ENCODE results near the gene NOC4L. TPM values are rescaled to one million over a fixed set of nuclear protein-coding genes. Genes with fewer than 3 reads are reported as not detected.

NOC4L gene
- total and polyA plus RNA-seq, 2 experiments from 2014 or later, result 42.4 to 54.7 TPM

- no peak for TF ChIP-seq ZNF331 (CRISPR knock-in tag; IDR thresholded peaks at IDR 0.05; ENCODE audit: low read depth)
Measured at GRCh38 chr12:132164426-132164825, 20.2 kb downstream of the NOC4L start (continued).

- H3K27me3 Mint-ChIP-seq (ENCODE audit: insufficient read depth, low read depth, poor library complexity), result peaks cover 11% of the 10 kb centered on the region
- no peak overlapping the region for H3K4me3 Mint-ChIP-seq
- H3K4me1 ChIP-seq (ENCODE audit: insufficient read depth), result no peaks in the 10 kb centered on the region
- H3K9me3 Mint-ChIP-seq, result peaks cover 13% of the 10 kb centered on the region
- H3K4me3 ChIP-seq, result no peak overlapping the region
- H3K79me2 ChIP-seq (replicated peaks; ENCODE audit: insufficient read depth), result no peaks in the 10 kb centered on the region
- H3K27ac Mint-ChIP-seq, result no peak overlapping the region
- no peaks in the 10 kb centered on the region for H4K20me1 ChIP-seq (replicated peaks; ENCODE audit: insufficient read depth)
- no peaks in the 10 kb centered on the region for H3K9me2 ChIP-seq (ENCODE audit: insufficient read depth)
- H3K4me2 ChIP-seq, result no peak overlapping the region
- H2AFZ ChIP-seq, result no peak overlapping the region
- no peaks in the 10 kb centered on the region for H3K36me3 ChIP-seq (ENCODE audit: insufficient read depth)
- H3F3A ChIP-seq (replicated peaks; ENCODE audit: low read depth), result no peaks in the 10 kb centered on the region
- no peaks in the 10 kb centered on the region; the same call in 2 of the 3 replicates for H3K36me3 Mint-ChIP-seq (ENCODE audit: low read depth)
- no peaks in the 10 kb centered on the region for H3K27me3 ChIP-seq (ENCODE audit: insufficient read depth)
- no peak for ATAC-seq
- H3K27ac ChIP-seq (ENCODE audit: low read depth), result no peak overlapping the region
- DNase-seq (ENCODE audit: low spot score), result no peak
- no peaks in the 10 kb centered on the region for H3K4me1 Mint-ChIP-seq
- TF ChIP-seq, protein P1, sequence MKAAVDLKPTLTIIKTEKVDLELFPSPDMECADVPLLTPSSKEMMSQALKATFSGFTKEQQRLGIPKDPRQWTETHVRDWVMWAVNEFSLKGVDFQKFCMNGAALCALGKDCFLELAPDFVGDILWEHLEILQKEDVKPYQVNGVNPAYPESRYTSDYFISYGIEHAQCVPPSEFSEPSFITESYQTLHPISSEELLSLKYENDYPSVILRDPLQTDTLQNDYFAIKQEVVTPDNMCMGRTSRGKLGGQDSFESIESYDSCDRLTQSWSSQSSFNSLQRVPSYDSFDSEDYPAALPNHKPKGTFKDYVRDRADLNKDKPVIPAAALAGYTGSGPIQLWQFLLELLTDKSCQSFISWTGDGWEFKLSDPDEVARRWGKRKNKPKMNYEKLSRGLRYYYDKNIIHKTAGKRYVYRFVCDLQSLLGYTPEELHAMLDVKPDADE (IDR thresholded peaks at IDR 0.05), result no peak
- no peak for TF ChIP-seq ZNF331 (CRISPR knock-in tag; IDR thresholded peaks at IDR 0.05; ENCODE audit: low read depth)
- no peak for TF ChIP-seq EZH2phosphoT487 (IDR thresholded peaks at IDR 0.05; ENCODE audit: unreplicated experiment)
- TF ChIP-seq, protein P2, sequence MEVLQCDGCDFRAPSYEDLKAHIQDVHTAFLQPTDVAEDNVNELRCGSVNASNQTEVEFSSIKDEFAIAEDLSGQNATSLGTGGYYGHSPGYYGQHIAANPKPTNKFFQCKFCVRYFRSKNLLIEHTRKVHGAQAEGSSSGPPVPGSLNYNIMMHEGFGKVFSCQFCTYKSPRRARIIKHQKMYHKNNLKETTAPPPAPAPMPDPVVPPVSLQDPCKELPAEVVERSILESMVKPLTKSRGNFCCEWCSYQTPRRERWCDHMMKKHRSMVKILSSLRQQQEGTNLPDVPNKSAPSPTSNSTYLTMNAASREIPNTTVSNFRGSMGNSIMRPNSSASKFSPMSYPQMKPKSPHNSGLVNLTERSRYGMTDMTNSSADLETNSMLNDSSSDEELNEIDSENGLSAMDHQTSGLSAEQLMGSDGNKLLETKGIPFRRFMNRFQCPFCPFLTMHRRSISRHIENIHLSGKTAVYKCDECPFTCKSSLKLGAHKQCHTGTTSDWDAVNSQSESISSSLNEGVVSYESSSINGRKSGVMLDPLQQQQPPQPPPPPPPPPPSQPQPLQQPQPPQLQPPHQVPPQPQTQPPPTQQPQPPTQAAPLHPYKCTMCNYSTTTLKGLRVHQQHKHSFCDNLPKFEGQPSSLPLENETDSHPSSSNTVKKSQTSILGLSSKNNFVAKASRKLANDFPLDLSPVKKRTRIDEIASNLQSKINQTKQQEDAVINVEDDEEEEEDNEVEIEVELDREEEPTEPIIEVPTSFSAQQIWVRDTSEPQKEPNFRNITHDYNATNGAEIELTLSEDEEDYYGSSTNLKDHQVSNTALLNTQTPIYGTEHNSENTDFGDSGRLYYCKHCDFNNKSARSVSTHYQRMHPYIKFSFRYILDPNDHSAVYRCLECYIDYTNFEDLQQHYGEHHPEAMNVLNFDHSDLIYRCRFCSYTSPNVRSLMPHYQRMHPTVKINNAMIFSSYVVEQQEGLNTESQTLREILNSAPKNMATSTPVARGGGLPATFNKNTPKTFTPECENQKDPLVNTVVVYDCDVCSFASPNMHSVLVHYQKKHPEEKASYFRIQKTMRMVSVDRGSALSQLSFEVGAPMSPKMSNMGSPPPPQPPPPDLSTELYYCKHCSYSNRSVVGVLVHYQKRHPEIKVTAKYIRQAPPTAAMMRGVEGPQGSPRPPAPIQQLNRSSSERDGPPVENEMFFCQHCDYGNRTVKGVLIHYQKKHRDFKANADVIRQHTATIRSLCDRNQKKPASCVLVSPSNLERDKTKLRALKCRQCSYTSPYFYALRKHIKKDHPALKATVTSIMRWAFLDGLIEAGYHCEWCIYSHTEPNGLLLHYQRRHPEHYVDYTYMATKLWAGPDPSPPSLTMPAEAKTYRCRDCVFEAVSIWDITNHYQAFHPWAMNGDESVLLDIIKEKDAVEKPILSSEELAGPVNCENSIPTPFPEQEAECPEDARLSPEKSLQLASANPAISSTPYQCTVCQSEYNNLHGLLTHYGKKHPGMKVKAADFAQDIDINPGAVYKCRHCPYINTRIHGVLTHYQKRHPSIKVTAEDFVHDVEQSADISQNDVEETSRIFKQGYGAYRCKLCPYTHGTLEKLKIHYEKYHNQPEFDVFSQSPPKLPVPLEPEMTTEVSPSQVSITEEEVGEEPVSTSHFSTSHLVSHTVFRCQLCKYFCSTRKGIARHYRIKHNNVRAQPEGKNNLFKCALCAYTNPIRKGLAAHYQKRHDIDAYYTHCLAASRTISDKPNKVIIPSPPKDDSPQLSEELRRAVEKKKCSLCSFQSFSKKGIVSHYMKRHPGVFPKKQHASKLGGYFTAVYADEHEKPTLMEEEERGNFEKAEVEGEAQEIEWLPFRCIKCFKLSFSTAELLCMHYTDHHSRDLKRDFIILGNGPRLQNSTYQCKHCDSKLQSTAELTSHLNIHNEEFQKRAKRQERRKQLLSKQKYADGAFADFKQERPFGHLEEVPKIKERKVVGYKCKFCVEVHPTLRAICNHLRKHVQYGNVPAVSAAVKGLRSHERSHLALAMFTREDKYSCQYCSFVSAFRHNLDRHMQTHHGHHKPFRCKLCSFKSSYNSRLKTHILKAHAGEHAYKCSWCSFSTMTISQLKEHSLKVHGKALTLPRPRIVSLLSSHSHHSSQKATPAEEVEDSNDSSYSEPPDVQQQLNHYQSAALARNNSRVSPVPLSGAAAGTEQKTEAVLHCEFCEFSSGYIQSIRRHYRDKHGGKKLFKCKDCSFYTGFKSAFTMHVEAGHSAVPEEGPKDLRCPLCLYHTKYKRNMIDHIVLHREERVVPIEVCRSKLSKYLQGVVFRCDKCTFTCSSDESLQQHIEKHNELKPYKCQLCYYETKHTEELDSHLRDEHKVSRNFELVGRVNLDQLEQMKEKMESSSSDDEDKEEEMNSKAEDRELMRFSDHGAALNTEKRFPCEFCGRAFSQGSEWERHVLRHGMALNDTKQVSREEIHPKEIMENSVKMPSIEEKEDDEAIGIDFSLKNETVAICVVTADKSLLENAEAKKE (CRISPR knock-in tag; IDR thresholded peaks at IDR 0.05), result no peak
- no peak for TF ChIP-seq ZNF114 (CRISPR knock-in tag; IDR thresholded peaks at IDR 0.05)
- TF ChIP-seq NANOG (IDR thresholded peaks at IDR 0.05; ENCODE audit: borderline replicate concordance), result no peak
- TF ChIP-seq REST (IDR thresholded peaks at IDR 0.05; ENCODE audit: unreplicated experiment), result no peak
- TF ChIP-seq, protein P3, sequence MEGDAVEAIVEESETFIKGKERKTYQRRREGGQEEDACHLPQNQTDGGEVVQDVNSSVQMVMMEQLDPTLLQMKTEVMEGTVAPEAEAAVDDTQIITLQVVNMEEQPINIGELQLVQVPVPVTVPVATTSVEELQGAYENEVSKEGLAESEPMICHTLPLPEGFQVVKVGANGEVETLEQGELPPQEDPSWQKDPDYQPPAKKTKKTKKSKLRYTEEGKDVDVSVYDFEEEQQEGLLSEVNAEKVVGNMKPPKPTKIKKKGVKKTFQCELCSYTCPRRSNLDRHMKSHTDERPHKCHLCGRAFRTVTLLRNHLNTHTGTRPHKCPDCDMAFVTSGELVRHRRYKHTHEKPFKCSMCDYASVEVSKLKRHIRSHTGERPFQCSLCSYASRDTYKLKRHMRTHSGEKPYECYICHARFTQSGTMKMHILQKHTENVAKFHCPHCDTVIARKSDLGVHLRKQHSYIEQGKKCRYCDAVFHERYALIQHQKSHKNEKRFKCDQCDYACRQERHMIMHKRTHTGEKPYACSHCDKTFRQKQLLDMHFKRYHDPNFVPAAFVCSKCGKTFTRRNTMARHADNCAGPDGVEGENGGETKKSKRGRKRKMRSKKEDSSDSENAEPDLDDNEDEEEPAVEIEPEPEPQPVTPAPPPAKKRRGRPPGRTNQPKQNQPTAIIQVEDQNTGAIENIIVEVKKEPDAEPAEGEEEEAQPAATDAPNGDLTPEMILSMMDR (conservative IDR thresholded peaks at IDR 0.05; ENCODE audit: low read depth in 2 of 2), result no peak
- no peak for TF ChIP-seq JUNB (IDR thresholded peaks at IDR 0.05; ENCODE audit: unreplicated experiment)
- TF ChIP-seq CREB1 (CRISPR knock-in tag; IDR thresholded peaks at IDR 0.05; ENCODE audit: low read depth), result no peak
- no peak for TF ChIP-seq POLR2AphosphoS5 (IDR thresholded peaks at IDR 0.05; ENCODE audit: low read depth)
- TF ChIP-seq EZH2 (IDR thresholded peaks at IDR 0.05; ENCODE audit: low read depth, unreplicated experiment), result no peak
- TF ChIP-seq STAT1 (IDR thresholded peaks at IDR 0.05; ENCODE audit: unreplicated experiment), result no peak
Measured at GRCh38 chr12:132165584-132165983, 21.3 kb downstream of the NOC4L start.

Measured in GM23338 (cell line).